TTC549 (cell line): Measurements from ENCODE around the gene CREB3L1.

ENCODE experiments used
- FAIRE-seq: peaks from 2 replicates; lab custom pipeline; 2012; peaks lifted over from hg19 to GRCh38; lab: Jason Lieb, UNC

Gene CREB3L1

GRCh38 chr11:46322759-46323158, 45.3 kb downstream of the CREB3L1 start:
- no peak for FAIRE-seq

GRCh38 chr11:46326813-46327416, 49.5 kb downstream of the CREB3L1 start:
- FAIRE-seq = no peak

GRCh38 chr11:46327829-46328228, 50.4 kb downstream of the CREB3L1 start:
- FAIRE-seq = no peak

- no peak for FAIRE-seq
Observed at GRCh38 chr11:46330154-46330553, 52.7 kb downstream of the CREB3L1 start.

- no peak for FAIRE-seq
Observed at GRCh38 chr11:46330563-46331281, 53.3 kb downstream of the CREB3L1 start.

- FAIRE-seq = no peak
Observed at GRCh38 chr11:46331282-46331984, 54.0 kb downstream of the CREB3L1 start.

GRCh38 chr11:46332093-46332567, 54.7 kb downstream of the CREB3L1 start:
- no peak for FAIRE-seq

GRCh38 chr11:46332568-46333393, 55.3 kb downstream of the CREB3L1 start:
- FAIRE-seq = no peak

GRCh38 chr11:46333394-46333947, 56.0 kb downstream of the CREB3L1 start:
- FAIRE-seq = no peak

- no peak for FAIRE-seq
Observed at GRCh38 chr11:46334211-46334610, 56.7 kb downstream of the CREB3L1 start.

GRCh38 chr11:46335271-46335670, 57.8 kb downstream of the CREB3L1 start:
- FAIRE-seq = no peak

- no peak for FAIRE-seq
Observed at GRCh38 chr11:46335890-46336562, 58.6 kb downstream of the CREB3L1 start.

GRCh38 chr11:46336563-46337180, 59.2 kb downstream of the CREB3L1 start:
- no peak for FAIRE-seq

- no peak for FAIRE-seq
Observed at GRCh38 chr11:46337626-46338345, 60.3 kb downstream of the CREB3L1 start.

GRCh38 chr11:46338636-46338987, 61.1 kb downstream of the CREB3L1 start:
- FAIRE-seq = no peak

GRCh38 chr11:46338988-46339666, 61.7 kb downstream of the CREB3L1 start:
- FAIRE-seq = no peak

GRCh38 chr11:46339816-46340215, 62.4 kb downstream of the CREB3L1 start:
- no peak for FAIRE-seq

- FAIRE-seq = no peak
Observed at GRCh38 chr11:46341454-46341853, 64.0 kb downstream of the CREB3L1 start.

GRCh38 chr11:46342239-46342638, 64.8 kb downstream of the CREB3L1 start:
- no peak for FAIRE-seq

GRCh38 chr11:46343520-46343919, 66.1 kb downstream of the CREB3L1 start:
- no peak for FAIRE-seq
